GM12865 (cell line): ENCODE results near the gene EML1.

Experiments used
- DNase-seq: peaks from one replicate; pipeline ENCODE4 v3.0.0; 2010; ENCODE audit warnings: low read depth
- H3K4me3 ChIP-seq: 2 replicates; pipeline ENCODE4 v1.5.1; 2011; ENCODE audit warnings: mild to moderate bottlenecking, low read depth, low read length, control low read depth
- TF ChIP-seq, protein P1 (sequence below): IDR thresholded peaks from 2 replicates; pipeline ENCODE4 v1.5.1; 2011; ENCODE audit warnings: low read length, control low read depth, low read depth, inconsistent platforms; ENCODE audit not compliant: insufficient read depth; ENCODE audit errors: missing control alignments

The EML1 gene

DNA sequence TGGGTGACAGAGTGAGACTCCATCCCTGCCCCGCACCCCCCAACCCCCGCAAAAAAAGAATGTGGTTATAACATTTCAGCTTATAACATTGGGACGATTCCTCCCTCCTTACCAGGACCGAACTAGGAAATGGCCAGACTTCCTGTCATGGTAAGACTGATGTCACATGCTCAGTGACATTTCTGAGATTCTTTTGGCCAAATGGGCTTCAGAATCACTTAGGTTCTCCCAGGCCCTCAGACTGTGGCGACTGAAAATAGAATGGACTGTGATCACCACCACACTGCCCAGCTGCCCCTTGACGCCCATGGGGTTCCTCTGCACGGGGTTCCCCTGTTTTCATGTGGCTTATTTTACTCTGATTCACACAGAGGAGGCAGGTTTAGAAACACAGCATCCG is 157.0 kb downstream of the EML1 start:
- TF ChIP-seq, protein P1, sequence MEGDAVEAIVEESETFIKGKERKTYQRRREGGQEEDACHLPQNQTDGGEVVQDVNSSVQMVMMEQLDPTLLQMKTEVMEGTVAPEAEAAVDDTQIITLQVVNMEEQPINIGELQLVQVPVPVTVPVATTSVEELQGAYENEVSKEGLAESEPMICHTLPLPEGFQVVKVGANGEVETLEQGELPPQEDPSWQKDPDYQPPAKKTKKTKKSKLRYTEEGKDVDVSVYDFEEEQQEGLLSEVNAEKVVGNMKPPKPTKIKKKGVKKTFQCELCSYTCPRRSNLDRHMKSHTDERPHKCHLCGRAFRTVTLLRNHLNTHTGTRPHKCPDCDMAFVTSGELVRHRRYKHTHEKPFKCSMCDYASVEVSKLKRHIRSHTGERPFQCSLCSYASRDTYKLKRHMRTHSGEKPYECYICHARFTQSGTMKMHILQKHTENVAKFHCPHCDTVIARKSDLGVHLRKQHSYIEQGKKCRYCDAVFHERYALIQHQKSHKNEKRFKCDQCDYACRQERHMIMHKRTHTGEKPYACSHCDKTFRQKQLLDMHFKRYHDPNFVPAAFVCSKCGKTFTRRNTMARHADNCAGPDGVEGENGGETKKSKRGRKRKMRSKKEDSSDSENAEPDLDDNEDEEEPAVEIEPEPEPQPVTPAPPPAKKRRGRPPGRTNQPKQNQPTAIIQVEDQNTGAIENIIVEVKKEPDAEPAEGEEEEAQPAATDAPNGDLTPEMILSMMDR = no peak
- no peak for DNase-seq
- no peak overlapping the region for H3K4me3 ChIP-seq

DNA sequence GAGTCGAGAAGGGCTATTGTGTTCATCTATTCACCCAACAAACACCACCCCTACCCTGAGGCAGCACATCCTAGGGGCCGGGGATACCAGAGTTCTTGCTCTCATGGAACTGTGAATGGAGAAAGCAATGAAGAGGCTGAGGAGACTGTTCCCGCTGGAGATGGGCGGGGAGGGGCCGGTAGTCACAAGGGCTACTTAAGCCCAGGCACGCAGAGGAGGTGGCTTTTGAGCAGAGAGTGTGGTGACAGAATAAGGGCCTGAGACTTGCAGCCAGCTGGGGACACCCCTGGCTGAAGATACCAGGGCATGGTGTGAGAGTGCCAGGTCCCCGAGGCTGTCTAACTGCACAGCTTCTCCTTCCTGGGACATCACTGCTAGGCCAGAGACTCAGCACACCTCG is 157.9 kb downstream of the EML1 start:
- no peak for DNase-seq
- H3K4me3 ChIP-seq = no peak overlapping the region
- TF ChIP-seq, protein P1 = no peak

GRCh38 chr14:99952039-99952438 is 158.8 kb downstream of the EML1 start:
- TF ChIP-seq, protein P1 = no peak
- no peak for DNase-seq
- H3K4me3 ChIP-seq = no peak overlapping the region

DNA sequence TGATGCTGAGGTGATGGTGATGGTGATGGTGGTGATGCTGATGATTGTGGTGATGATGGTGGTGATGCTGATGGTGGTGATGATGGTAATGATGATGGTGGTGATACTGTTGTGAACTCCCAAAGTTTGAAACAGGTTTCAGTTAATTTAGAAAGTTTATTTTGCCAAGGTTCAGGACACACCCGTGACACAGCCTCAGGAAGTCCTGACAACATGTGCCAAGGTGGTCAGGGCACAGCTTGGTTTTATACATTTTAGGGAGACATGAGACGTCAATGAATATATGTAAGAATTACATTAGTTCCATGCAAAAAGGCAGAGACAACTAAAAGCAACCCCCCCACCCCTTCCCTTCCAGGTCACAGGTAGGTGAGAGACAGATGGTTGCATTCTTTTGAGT is 159.2 kb downstream of the EML1 start:
- TF ChIP-seq, protein P1 = no peak
- DNase-seq = no peak
- H3K4me3 ChIP-seq = no peak overlapping the region

- no peak for DNase-seq
- H3K4me3 ChIP-seq = no peak overlapping the region
- TF ChIP-seq, protein P1 = no peak
These were observed 162.7 kb downstream of the EML1 start for GRCh38 chr14:99955826-99956455.

DNA sequence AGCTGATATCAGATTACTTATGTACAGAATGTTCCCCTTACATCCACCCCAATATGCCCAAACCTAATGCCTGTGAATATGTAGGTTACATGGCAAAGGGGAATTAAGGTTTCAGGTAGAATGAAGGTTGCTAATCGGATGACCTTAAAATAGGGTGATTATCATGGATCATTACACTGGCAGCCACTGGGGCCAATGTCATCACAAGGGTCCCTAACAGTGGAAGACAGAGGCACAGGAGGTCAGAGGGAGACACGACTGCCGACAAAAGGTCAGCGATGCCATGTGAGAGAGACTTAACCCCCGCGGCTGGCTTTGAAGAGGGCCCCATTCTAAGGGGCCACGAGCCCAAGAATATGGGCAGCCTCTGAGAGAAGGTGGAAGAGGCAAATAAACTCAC is 165.2 kb downstream of the EML1 start:
- no peak overlapping the region for H3K4me3 ChIP-seq
- TF ChIP-seq, protein P1 = no peak
- DNase-seq = no peak
